Uterus (tissue), 4 donors: ENCODE measurements around the gene PCAT7. TPM values are rescaled to one million over a fixed set of nuclear protein-coding genes. Genes with fewer than 3 reads are reported as not detected.
"Not testable (repeated sequence)": the region's sequence is repeated elsewhere in the genome, so short reads cannot be mapped to it uniquely, and the experiment has no call there.

Experiments
- DNase-seq, 2 donors: peaks; one replicate each; pipeline ENCODE4 v3.0.0-alpha.2; 2019 to 2020
- H3K27ac ChIP-seq, 2 donors: fragments of 200-600 bp; sonication (generic); 1 replicate in 1 of 2; 2 replicates in 1 of 2; pipeline ENCODE4 v1.5.1; 2016 to 2018
- H3K27me3 ChIP-seq, 2 donors: fragments of 200-600 bp; sonication (generic); one replicate each; pipeline ENCODE4 v1.5.1; 2018 to 2019; ENCODE audit warnings: control low read depth in 1 of 2
- H3K36me3 ChIP-seq, 2 donors: fragments of 200-600 bp; sonication (generic); one replicate each; pipeline ENCODE4 v1.5.1; 2019; ENCODE audit warnings: control low read depth in 1 of 2
- H3K4me1 ChIP-seq, 2 donors: fragments of 200-600 bp; sonication (generic); one replicate each; pipeline ENCODE4 v1.5.1; 2018 to 2019; ENCODE audit warnings: control low read depth in 1 of 2
- H3K4me3 ChIP-seq, 2 donors: fragments of 200-600 bp; sonication (generic); 1 replicate in 1 of 2; 2 replicates in 1 of 2; pipeline ENCODE4 v1.5.1; 2018 to 2019; ENCODE audit warnings: mild to moderate bottlenecking in 1 of 2
- H3K9me3 ChIP-seq, 2 donors: fragments of 200-600 bp; sonication (generic); one replicate each; pipeline ENCODE4 v1.5.1; 2019; ENCODE audit warnings: control low read depth in 1 of 2
- POLR2A ChIP-seq, 2 donors: fragments of 450-650 bp; IDR thresholded peaks; one replicate each; pipeline ENCODE4 v1.6.1; 2016; ENCODE audit warnings: antibody characterized with exemption in 2 of 2, mild to moderate bottlenecking in 1 of 2, moderate library complexity in 1 of 2
- intact Hi-C: fragments of 100-400 bp; cut with DNase I; formaldehyde crosslinking; loops from one replicate; pipeline ENCODE4 v1.15.1; 2023; ENCODE audit warnings: low total_unique reads
- total RNA-seq, 4 donors: library from RNA; depleted of rRNA in 3 of 4; stranded (reverse); fragments of >200 nt in 3 of 4; gene quantifications; one replicate each; pipeline versions ENCODE4 v1.1.0 to v1.2.4, GENCODE V29; 2014 to 2023
- TF ChIP-seq, protein P1 (sequence below), 4 experiments: fragments of 200-600 bp in 2 of 4; fragments of 450-650 bp in 2 of 4; sonication (generic) in 2 of 4; IDR thresholded peaks; one replicate each; pipeline ENCODE4 v1.5.1; 2016 to 2019; ENCODE audit warnings: antibody characterized with exemption in 4 of 4, mild to moderate bottlenecking in 2 of 4, moderate library complexity in 1 of 4
- donor health status: DM: yes; HTN: yes; CAD: no.

Gene PCAT7
- total RNA-seq, 4 donors from 2014 or later = not detected

DNA sequence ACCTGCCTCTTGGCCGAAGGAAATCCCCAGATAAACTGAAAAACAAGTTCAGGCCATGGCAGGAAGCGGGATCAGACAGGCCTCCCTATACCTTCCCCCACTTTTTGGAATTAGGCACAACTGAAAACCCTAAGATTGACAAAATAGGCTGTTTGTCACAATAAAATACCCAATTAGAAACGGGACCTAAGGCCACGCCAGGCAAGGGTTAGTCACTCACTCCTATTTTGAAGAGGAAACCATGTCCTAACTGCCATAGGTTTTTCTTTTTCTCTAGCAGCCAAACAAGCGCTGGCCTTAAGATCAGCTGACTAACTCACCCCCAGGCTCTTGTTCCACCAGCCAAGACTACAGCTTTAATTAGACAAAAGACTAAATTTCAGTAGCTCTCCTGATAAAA, 26.8 kb downstream of the PCAT7 start:
- DNase-seq = no peak
- Histone ChIP-seq H3K27ac (no peak overlapping the region), H3K9me3 (no peaks in the 10 kb centered on the region), H3K4me3 (no peak overlapping the region), H3K36me3 (no peaks in the 10 kb centered on the region), H3K27me3 (no peaks in the 10 kb centered on the region), H3K4me1 (no peaks in the 10 kb centered on the region)
- intact Hi-C loops = no loop called here
- TF ChIP-seq, protein P1, sequence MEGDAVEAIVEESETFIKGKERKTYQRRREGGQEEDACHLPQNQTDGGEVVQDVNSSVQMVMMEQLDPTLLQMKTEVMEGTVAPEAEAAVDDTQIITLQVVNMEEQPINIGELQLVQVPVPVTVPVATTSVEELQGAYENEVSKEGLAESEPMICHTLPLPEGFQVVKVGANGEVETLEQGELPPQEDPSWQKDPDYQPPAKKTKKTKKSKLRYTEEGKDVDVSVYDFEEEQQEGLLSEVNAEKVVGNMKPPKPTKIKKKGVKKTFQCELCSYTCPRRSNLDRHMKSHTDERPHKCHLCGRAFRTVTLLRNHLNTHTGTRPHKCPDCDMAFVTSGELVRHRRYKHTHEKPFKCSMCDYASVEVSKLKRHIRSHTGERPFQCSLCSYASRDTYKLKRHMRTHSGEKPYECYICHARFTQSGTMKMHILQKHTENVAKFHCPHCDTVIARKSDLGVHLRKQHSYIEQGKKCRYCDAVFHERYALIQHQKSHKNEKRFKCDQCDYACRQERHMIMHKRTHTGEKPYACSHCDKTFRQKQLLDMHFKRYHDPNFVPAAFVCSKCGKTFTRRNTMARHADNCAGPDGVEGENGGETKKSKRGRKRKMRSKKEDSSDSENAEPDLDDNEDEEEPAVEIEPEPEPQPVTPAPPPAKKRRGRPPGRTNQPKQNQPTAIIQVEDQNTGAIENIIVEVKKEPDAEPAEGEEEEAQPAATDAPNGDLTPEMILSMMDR (IDR thresholded peaks at IDR 0.05) = no peak
- TF ChIP-seq POLR2A (IDR thresholded peaks at IDR 0.05) = no peak

DNA sequence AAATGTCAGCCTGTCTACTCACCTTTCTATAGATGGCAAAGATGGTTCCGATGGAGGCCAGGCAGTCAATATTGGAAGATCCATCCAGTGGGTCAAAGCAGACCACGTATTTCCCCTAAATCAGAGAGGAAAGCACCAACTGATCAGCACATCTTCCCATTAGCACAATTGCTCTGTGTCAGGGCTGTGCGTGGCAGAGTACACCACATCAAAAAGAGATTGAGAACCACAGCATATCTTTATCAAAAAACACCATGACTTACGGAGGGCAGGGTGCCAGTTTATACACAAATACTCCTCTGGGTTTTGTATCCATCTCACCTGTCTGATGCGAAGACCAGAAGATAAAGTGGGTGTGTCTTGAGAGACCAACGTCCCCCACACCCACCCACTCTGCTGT, 29.7 kb downstream of the PCAT7 start:
- no peaks in the 10 kb centered on the region for H3K27me3 ChIP-seq
- no peak overlapping the region for H3K4me3 ChIP-seq
- TF ChIP-seq POLR2A (IDR thresholded peaks at IDR 0.05) = no peak
- TF ChIP-seq, protein P1 (IDR thresholded peaks at IDR 0.05) = no peak
- intact Hi-C loops = no loop called here
- H3K27ac ChIP-seq = no peak overlapping the region
- no peak for DNase-seq
- no peaks in the 10 kb centered on the region for H3K4me1 ChIP-seq
- no peaks in the 10 kb centered on the region for H3K9me3 ChIP-seq
- H3K36me3 ChIP-seq = no peaks in the 10 kb centered on the region

DNA sequence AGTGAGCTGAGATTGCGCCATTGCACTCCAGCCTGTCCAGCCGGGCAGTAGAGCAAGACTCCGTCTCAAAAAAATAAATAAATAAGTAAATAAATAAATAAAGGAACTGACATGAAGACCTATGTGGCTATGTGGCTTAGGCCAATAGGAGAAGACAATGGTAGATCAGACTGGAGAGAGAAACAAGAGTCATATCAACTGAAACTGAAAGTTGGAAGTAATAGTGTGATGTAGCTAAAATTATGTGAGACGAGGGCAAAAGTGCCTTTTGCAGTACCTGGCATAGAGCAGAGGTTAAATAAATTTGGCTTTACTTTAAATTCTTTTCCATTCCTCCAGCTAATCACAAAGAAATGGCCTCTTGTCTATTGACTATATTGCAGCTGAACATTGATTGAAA, 31.4 kb downstream of the PCAT7 start:
- Histone ChIP-seq H3K27me3 (no peaks in the 10 kb centered on the region), H3K36me3 (no peaks in the 10 kb centered on the region), H3K4me1 (no peaks in the 10 kb centered on the region), H3K27ac (no peak overlapping the region), H3K9me3 (no peaks in the 10 kb centered on the region), H3K4me3 (no peak overlapping the region)
- DNase-seq = no peak
- TF ChIP-seq POLR2A (IDR thresholded peaks at IDR 0.05) = no peak
- TF ChIP-seq, protein P1 (IDR thresholded peaks at IDR 0.05) = no peak
- intact Hi-C loops = no loop called here

DNA sequence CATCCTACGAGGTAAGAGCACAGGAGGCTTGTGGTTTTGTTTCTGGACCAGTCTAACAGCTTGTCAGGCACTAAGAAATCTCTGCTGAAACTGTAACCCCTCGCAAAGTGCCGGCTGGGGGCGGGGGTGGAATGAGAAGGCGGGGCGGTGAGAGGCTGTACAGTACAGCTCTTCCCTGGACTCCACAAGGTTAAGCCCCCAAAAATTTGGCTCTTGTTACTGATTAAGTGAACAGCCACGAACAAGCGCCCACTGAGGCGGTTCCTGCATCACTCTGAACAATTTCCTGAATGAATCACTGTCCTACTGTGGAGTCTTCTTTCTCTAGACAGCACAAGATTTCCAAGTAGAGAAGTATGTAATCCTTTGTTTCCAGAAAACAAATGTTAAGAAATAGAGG, 31.9 kb downstream of the PCAT7 start:
- no peaks in the 10 kb centered on the region for H3K36me3 ChIP-seq
- intact Hi-C loops = no loop called here
- H3K4me1 ChIP-seq = no peaks in the 10 kb centered on the region
- H3K27ac ChIP-seq = no peak overlapping the region
- no peaks in the 10 kb centered on the region for H3K27me3 ChIP-seq
- no peak for DNase-seq
- TF ChIP-seq, protein P1 (IDR thresholded peaks at IDR 0.05) = no peak
- TF ChIP-seq POLR2A (IDR thresholded peaks at IDR 0.05) = no peak
- no peak overlapping the region for H3K4me3 ChIP-seq
- no peaks in the 10 kb centered on the region for H3K9me3 ChIP-seq

DNA sequence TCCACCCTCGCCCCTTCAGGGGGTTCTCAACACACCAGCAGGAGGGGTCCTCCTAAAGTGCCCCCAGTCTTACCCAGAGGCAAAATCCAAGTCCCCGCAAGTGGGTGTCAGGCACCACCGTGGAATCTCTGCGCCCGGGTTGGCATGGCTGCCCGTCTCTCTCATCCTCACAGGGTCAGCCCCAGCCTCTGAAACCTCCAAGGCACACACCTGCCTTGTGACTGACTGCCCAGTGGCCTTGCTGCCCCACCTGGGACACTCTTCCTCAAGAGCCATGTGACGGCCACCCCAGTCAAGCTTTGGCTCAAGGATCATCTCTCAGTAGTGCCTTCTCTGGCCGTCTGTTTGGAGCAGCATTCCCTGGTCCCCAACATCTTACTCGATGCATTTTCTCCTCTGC, 33.8 kb downstream of the PCAT7 start:
- TF ChIP-seq POLR2A (IDR thresholded peaks at IDR 0.05) = no peak
- DNase-seq = no peak

DNA sequence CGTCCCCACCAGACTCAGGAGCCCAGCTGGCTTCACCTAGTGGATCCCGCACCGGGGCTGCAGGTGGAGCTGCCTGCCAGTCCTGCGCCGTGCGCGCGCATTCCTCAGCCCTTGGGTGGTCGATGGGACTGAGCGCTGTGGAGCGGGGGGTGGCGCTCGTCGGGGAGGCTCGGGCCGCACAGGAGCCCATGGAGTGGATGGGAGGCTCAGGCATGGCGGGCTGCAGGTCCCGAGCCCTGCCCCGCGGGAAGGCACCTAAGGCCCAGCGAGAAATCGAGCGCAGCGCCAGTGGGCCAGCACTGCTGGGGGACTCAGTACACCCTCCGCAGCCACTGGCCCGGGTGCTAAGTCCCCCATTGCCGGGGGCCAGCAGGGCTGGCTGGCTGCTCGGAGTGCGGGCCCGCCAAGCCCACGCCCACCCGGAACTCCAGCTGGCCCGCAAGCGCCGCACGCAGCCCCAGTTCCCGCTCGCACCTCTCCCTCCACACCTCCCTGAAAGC, 36.2 kb downstream of the PCAT7 start:
- H3K9me3 ChIP-seq, H3K27me3 ChIP-seq, DNase-seq, H3K27ac ChIP-seq, intact Hi-C loops, H3K4me1 ChIP-seq, H3K36me3 ChIP-seq, H3K4me3 ChIP-seq: not testable (repeated sequence)

More for the DNA sequence above, 33.8 kb downstream of the PCAT7 start:
- Histone ChIP-seq H3K27ac (no peak overlapping the region), H3K9me3 (no peaks in the 10 kb centered on the region), H3K36me3 (no peaks in the 10 kb centered on the region), H3K4me3 (no peak overlapping the region), H3K4me1 (no peaks in the 10 kb centered on the region), H3K27me3 (no peaks in the 10 kb centered on the region)
- intact Hi-C loops = no loop called here
